GM19463 (cell line): ENCODE measurements around the gene FADS6.
"Not testable (repeated sequence)": the region's sequence is repeated elsewhere in the genome, so short reads cannot be mapped to it uniquely, and the experiment has no call there.

ENCODE experiments used
- ATAC-seq: cut with Tn5 transposase; IDR thresholded peaks from one replicate; pipeline ENCODE4 v1.9.1; 2021; ENCODE audit warnings: mild to moderate bottlenecking, moderate library complexity; ENCODE audit not compliant: unreplicated experiment

The FADS6 gene

GRCh38 chr17:74921026-74921681 lies 27.7 kb upstream of the FADS6 start:
- no peak for ATAC-seq

DNA sequence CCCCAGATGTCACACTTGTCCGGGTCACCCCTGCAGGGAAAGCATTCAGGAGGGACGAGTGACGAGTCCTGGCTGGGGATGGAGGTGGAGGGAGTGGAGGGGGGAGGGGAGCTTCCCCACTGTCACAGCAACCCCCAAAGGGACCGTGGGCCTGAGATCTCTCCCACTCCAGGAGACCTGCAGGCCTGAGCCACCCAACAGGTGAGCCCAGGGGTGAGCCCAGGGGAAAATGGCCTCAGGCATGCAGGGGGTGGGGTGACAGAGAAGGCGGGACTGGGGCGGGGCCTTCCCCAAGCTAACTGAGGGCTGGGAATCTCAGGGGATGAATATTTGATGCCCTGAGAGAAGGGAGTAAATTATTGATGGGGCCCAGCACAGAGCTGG lies 27.2 kb upstream of the FADS6 start:
- no peak for ATAC-seq

DNA sequence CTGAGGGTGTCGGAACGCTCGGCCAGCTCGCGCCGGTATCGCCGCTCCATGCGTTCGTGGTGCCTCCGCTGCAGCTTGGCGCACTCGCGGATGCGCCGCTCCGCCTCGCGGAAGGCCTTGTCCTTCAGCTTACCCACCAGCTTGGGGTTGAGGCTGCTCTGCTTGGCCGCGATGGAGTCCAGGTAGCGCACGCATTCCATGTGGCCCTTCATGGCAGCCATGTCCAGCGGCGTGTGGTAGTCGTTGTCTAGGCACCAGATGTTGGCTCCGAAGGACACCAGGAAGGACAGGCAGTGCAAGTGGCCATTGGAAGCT lies 26.8 kb upstream of the FADS6 start:
- no peak for ATAC-seq

DNA sequence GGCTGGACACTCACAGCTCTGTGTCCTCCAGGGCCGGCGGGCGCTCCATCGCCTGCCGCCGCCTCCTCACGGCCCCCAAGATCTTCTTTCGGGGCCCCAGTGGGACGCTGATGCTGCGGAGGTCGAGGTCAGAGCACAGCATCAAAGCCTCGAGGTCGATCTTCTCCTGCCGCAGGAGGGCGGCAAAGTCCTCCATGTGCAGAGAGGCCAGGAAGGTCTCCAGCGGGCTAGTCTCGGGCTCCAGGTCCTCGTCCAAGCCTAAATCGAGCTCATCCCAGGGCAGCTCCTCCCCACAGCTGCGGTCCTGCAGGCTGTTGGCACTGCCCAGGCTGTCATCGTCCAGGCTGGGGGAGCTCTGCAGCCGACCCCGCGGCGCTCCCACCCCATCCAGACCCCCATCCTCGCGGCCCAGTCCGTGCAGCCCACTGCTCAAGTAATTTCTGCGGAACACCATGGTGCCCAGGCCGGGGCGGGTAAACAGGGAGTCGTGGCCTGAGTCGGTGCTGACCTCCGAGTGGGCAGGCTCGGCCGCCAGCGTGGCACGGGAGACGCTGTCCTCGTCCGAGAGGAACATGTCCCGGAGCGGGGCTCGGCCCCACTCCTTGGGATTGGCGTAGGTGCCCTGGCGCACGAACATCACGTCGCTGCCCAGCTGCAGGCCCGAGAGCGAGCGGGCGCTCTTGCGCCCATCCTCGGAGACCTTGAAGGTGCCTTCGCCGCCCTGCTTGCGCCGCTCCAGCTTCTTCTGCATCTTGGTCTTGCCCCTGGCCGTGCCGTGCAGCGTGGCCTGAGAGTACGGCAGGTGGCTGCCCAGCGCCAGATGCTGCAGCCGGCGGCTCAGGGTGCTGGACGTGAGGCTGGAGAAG lies 26.2 kb upstream of the FADS6 start:
- no peak for ATAC-seq

DNA sequence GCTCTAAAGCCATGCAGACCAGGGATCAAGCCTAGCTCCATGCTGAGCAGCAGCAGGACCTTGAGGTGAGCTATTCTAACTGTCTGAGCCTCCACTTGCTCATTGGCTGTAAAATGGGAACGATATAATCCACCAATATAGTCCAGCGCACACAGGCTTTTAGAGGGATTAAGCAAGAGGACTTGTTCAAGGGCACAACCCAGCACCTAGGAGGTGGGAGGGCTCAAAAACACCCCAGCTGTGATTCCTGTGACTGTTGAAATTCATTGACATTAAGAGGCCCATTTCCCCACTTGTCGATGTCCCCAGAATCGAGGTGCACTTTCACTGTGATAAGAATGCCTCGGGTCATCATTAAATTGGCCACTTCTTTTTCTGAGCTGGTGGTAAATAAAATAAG lies 25.5 kb upstream of the FADS6 start:
- no peak for ATAC-seq

- ATAC-seq = no peak
Measured at GRCh38 chr17:74917430-74917829, 24.0 kb upstream of the FADS6 start.

DNA sequence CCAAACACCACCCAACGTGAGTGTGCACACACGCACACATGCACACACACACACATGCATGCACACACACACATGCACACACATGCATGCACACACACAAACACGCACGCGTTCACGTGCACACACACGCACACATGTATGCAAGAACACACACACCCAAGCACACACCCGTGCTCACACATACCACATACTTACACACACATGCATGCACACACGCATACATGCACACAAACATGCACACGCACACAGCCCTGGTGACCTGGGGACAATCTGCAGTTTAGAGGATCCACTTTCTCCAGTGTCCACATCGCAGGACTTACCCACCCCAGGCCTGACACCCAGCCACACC lies 23.4 kb upstream of the FADS6 start:
- no peak for ATAC-seq

DNA sequence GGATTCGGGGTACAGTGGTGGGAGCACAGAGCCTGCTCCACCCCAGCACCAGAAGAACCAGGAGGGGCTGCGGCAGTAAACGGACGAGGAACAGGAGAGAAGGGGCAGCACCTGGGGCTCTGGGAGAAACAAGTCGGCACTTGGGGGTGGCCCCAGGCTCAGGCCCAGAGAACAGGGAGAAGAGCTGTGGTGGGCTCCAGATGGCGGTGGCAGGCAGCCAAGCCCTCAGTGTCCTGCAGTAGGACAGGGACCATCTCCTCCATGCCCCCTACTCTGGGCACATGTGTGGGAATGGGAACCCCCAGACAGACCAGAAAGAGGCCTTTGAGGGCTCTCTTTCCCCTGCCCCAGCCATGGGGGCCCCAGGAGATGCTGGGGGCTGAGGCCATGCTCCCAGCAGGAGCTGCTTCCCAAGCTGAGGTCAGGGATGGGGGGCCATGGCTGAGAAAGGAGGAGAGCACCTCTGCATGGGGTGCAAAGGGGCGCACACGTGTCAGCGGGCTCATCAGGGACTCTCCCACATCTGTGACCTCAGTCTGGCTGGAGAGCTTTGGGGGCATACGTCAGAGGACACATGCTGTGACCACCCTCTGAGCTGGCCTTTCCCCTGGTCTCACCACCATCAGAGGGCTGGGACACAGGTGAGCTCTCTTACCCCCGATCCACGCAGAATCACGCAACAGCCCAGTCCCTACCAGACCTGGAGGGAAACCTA lies 22.9 kb upstream of the FADS6 start:
- ATAC-seq = no peak

DNA sequence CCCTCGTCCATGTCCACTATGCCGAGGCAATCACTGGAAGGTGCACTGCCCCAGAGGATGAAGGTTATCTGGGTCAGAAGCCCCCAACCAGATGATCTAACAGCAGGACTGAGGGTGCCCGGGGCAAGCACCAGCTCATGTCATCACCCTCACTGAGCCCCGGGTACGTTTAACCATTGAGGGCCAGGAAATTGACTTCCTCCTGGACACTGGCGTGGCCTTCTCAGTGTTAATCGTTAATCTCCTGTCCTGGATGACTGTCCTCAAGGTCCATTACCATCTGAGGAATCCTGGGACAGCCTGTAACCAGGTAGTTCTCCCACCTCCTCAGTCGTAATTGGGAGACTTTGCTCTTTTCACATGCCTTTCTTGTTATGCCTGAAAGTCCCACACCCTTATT lies 18.0 kb upstream of the FADS6 start:
- not testable (repeated sequence) for ATAC-seq

DNA sequence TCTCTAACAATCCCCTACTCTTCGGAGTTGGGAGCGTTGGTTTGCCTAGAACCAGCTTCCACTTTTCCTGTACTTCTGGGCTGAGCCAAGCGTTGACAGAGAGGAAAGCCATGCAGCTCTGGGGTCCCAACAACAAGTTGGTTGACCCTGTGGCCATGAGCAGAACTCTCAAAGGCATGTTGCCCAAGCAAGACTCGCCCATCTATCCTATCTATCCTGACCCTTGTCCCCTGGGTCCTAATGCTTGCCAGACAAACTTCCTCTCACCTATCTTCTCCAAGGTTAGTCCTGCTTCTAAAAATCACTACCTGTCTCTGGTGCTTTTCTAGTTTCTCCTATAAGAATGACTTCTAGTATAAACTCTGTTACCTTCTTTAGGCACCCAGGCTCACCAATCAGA lies 15.7 kb upstream of the FADS6 start:
- ATAC-seq = not testable (repeated sequence)

GRCh38 chr17:74907012-74907411 lies 13.6 kb upstream of the FADS6 start:
- no peak for ATAC-seq

DNA sequence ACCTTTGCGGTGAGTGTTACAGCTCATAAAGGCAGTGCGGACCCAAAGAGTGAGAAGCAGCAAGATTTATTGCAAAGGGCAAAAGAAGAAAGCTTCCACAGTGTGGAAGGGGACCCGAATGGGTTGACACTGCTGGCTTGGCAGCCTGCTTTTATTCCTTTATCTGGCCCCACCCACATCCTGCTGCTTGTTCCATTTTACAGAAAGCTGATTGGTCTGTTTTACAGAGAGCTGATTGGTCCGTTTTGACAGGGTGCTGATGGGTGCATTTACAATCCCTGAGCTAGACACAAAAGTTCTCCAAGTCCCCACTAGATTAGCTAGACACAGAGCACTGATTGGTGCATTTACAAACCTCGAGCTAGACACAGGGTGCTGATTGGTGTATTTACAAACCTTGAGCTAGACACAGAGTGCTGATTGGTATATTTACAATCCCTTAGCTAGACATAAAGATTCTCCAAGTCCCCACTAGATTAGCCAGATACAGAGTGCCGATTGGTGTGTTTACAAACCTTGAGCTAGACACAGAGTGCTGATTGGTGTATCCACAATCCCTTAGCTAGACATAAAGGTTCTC lies 12.9 kb upstream of the FADS6 start:
- not testable (repeated sequence) for ATAC-seq

GRCh38 chr17:74904687-74905409 lies 11.4 kb upstream of the FADS6 start:
- no peak for ATAC-seq

- ATAC-seq = no peak
Measured at GRCh38 chr17:74903671-74904070, 10.2 kb upstream of the FADS6 start.

GRCh38 chr17:74903034-74903433 lies 9.6 kb upstream of the FADS6 start:
- ATAC-seq = no peak

GRCh38 chr17:74901353-74902135 lies 8.1 kb upstream of the FADS6 start:
- ATAC-seq = no peak

DNA sequence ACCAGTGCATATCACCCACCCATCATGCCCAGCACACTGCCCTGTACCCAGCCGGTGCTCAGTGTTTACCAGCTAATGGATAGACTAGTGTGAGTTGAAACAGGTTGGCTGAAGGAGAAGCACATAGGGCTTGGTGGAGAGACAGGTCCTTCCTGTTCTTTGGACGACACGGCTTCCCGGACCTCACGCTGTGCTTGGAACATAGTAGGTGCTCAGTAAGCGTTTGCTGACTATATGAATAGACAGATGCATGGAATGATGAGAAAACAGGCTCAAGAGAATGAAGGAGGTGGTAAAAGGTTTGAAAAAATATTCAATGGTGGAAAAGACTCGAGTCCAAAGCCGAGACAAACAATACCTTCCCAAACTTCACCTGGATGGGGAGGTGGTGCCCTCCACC lies 6.8 kb upstream of the FADS6 start:
- ATAC-seq = no peak

DNA sequence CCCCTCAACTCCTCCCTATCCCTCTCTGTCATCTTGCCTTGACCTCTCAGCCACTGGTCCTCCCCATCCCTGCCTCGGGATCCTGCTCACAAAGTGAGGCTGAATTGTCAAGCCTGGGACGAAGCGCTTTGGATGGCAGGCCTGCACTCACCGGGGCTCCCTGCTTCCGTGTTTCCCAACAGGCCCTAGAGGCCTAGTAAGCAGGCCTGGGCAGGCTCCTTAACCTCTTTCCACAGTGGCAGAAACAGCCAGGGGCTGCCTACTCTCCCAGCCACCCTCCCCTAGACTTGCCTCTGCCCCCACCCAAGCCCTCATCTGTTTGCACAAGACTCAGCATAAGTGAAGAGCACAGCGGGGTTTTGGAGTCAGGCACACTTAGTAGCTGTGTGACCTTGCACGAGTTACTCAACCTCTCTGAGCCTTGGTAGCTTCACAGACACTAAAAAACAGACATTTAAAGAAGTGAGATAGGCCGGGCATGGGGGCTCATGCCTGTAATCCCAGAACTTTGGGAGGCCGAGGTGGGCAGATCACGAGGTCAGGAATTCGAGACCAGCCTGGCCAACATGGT lies 5.0 kb upstream of the FADS6 start:
- no peak for ATAC-seq

DNA sequence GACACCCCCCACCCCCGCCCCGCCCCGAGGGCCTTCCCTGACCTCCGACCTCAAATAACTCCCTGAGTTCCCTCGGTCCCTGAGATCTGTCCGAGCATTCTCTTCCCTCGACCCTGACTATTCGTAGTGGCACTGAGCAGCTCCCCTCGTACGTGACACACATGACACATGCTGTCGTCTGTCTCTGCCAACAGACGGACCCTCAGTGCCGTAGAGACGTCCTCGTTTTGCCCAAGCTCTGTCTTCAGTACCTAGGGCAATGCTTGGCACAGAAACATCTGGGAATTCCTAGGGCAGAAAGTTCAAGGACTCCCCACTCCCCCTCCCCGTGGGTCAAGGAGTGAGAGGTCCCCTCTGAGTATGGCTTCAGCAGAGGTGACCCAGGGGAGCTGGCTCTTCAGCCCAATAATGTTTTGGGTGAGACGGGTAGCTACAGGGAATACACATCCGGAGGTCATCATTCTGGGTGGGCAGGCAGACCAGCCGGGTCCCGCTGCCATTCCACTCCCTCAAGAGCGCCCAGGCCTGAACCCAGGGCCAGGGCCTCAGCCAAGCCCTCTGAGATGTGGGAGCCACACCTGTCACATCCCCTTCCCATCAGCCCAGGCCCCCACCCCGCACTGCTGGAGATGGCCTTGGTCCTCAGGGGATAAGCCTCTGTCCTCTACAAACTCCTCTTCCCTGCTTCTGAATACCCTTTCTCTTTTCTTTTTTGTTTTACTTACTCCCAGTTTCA lies 671 bp upstream of the FADS6 start:
- ATAC-seq = no peak
